ENCODE data around the gene RABGAP1L.

GRCh38 chr1:174112489-174113162 is 46.7 kb upstream of the RABGAP1L start:
- TF ChIP-seq CTCF (IDR thresholded peaks at IDR 0.05) (no peak), EP300 (IDR thresholded peaks at IDR 0.05) (no peak)
